ENCODE results near the gene CCDC69.

The CCDC69 gene

GRCh38 chr5:151139015-151139414, 84.9 kb downstream of the CCDC69 start:
- DNase-seq: no peak

- no peak for DNase-seq
Measured at GRCh38 chr5:151138114-151138513, 85.8 kb downstream of the CCDC69 start.

GRCh38 chr5:151137067-151137825, 86.6 kb downstream of the CCDC69 start:
- DNase-seq: no peak

GRCh38 chr5:151134228-151134627, 89.7 kb downstream of the CCDC69 start:
- no peak for DNase-seq

- no peak for DNase-seq
Measured at GRCh38 chr5:151132963-151133362, 90.9 kb downstream of the CCDC69 start.
